ENCODE data around the gene FAM32A. TPM values are rescaled to one million over a fixed set of nuclear protein-coding genes. Genes with fewer than 3 reads are reported as not detected.
A peak's percentile ranks its signal among the peaks of the same experiment; 100 is the strongest.

FAM32A gene
- total and polyA plus RNA-seq, 2 experiments from 2014 or later, result 154 to 209 TPM

DNA sequence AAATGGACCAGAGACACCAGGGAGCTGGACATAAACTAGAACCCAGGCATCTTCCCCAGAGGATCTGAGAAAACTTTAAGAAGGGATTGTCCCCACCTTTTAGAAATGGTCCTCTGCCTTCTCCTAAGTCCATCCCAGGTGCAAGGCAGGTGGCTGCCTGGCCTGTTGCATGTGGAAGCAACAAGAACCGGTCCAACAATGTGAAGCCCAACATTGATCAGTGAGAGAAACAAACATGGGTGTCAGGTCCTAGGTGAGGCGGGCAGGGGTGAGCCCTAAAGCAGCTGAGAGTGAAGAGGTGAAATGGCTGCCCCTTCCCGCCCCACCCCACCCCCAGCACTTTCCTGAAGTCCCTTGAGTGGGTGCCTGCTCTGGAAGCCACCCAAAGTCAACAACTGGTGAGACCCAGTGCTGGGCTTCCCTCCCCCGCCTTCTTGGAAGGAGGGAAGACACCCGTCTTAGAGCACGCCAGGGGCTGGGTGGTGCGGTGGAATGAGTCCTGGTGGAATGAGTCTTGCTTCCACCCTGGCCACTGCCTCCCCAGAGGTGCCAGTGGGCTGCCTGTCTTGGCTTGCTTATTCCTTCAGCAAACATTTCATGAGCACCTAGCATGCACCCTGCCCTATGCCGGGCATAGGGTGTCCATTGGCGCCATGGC is 14.2 kb downstream of the FAM32A start:
- peaks cover 6% of the 10 kb centered on the region for H3K4me1 ChIP-seq (ENCODE audit: low read depth)
- no peaks in the 10 kb centered on the region for H3K27me3 ChIP-seq
- no peaks in the 10 kb centered on the region for H3K9me3 ChIP-seq (ENCODE audit: low read depth)
- no peak overlapping the region for H3K4me3 ChIP-seq
- TF ChIP-seq, protein P1, sequence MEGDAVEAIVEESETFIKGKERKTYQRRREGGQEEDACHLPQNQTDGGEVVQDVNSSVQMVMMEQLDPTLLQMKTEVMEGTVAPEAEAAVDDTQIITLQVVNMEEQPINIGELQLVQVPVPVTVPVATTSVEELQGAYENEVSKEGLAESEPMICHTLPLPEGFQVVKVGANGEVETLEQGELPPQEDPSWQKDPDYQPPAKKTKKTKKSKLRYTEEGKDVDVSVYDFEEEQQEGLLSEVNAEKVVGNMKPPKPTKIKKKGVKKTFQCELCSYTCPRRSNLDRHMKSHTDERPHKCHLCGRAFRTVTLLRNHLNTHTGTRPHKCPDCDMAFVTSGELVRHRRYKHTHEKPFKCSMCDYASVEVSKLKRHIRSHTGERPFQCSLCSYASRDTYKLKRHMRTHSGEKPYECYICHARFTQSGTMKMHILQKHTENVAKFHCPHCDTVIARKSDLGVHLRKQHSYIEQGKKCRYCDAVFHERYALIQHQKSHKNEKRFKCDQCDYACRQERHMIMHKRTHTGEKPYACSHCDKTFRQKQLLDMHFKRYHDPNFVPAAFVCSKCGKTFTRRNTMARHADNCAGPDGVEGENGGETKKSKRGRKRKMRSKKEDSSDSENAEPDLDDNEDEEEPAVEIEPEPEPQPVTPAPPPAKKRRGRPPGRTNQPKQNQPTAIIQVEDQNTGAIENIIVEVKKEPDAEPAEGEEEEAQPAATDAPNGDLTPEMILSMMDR (IDR thresholded peaks at IDR 0.05; ENCODE audit: low read depth, low read length), result no peak
- no peaks in the 10 kb centered on the region for H3K36me3 ChIP-seq
- no peak overlapping the region for H3K27ac ChIP-seq
- DNase-seq (ENCODE audit: low read depth in 1 of 2, low spot score in 1 of 2), result no peak

DNA sequence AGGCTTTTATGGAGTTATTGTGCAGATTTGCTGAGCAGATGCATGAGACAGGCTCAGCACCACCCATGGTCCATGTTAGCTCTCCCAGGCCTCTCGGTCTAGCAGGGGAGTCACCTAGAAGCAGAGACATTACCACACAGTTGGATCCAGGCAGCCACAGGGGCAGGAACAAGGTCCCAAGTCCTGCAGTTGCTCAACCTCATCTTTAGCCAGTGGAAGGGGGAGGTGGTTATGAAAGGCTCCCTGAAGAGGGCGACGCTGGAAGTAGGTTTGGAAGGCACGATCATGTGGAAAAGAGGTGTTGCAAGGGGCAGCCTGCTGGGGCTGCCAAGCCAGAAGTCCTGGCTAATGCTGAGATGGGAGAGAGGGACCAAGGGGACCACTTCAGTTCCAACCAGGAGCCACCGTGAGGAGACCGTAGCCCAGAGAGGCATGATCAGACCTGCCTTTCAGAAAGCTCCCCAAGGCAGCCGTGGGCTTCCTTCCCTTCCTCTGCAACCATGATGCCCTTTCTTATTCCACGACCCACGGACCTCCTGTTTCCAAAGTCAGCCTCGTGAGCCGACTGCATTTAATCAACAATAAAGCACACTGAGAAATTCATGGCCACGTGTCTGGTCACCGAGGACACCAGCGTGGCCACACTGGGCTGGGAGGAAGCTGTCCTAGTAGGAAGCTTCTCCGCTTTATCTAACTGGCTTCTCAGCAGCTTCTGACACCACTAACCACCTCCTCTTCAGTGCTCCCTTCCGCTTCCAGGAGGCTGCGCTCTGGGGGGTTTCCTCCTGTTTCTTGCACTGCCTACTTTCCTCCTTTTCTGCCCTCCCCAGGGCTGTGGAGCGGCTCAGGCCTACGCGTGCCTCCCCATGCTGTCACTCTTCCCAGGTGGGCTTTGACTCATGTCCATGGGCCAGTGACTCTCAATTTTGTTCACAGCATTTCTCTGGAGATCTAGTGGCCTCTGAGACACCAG is 15.1 kb downstream of the FAM32A start:
- peaks cover 6% of the 10 kb centered on the region for H3K4me1 ChIP-seq (ENCODE audit: low read depth)
- peak in 1 of 2 donors; percentile 80 for DNase-seq (ENCODE audit: low read depth in 1 of 2, low spot score in 1 of 2)
- H3K27ac ChIP-seq, result no peak overlapping the region
- H3K36me3 ChIP-seq, result no peaks in the 10 kb centered on the region
- H3K9me3 ChIP-seq (ENCODE audit: low read depth), result no peaks in the 10 kb centered on the region
- no peak overlapping the region for H3K4me3 ChIP-seq
- H3K27me3 ChIP-seq, result no peaks in the 10 kb centered on the region
- TF ChIP-seq, protein P1 (IDR thresholded peaks at IDR 0.05; ENCODE audit: low read depth, low read length), result peak; percentile 3

DNA sequence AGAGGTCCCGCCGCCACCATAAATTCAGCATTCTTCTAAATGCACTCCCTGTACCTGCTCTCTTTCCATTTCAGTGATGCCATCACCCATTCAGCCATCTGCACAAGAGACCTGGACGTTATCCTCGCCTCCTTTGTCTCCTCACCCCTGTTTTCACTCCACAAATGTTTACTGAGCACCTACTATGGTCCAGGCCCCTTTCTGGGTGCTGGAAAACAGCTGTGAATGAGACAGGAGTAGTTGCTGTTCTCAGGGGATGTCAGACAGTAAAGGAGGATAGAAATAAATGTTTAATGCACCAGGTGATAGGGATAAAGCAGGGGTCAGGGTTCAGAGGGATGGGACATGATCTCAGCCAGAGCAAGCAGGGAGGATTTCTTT is 15.8 kb downstream of the FAM32A start:
- no peak for DNase-seq (ENCODE audit: low read depth in 1 of 2, low spot score in 1 of 2)
- TF ChIP-seq, protein P1 (IDR thresholded peaks at IDR 0.05; ENCODE audit: low read depth, low read length), result no peak
- Histone ChIP-seq H3K36me3 (no peaks in the 10 kb centered on the region), H3K27ac (no peak overlapping the region), H3K4me1 (ENCODE audit: low read depth) (peaks cover 6% of the 10 kb centered on the region), H3K27me3 (no peaks in the 10 kb centered on the region), H3K4me3 (no peak overlapping the region), H3K9me3 (ENCODE audit: low read depth) (no peaks in the 10 kb centered on the region)

DNA sequence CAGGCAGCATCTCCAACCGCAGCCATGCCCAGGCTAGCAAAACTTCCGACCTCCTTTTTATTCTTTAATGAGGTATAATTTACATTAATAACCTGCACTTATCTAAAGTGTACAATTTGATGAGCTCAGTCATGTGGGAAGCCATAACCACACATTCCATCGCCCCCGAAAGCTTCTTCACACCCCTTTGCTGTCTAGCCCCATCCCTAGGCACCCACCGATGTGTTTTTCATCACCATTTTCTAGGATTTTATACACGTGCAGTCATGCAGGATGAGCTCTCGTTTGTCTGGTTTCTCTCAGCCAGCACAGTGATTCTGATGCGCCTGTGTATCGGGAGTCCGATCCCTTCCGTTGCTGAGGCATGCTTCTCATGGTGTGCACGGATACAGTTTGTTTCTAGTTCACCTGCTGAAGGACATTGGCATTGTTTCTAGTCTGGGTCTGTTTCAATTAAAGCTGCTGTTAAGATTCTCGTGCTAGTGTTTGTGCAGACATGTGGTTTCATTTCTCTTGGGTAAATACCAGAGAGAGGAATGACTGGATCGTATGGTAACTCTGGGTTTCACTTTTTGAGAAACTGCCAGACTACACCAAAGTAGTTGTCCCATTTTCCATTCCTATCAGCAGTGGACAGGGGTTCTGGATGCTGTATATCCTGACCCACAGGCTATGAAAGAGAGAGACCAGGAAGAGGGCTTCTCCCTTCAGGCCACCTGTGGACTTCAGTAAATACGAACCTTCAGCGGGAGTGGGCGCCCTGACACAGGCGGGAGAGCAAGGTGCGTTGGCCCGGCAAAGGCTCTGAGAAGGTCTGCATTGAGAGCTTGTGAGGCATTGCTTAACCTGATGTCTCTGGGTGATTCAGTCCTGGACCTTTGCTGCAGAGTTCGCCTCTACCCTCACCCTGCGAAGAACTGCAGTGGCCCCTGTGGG is 17.4 kb downstream of the FAM32A start:
- H3K4me3 ChIP-seq, result no peak overlapping the region
- DNase-seq (ENCODE audit: low read depth in 1 of 2, low spot score in 1 of 2), result no peak
- no peaks in the 10 kb centered on the region for H3K36me3 ChIP-seq
- TF ChIP-seq, protein P1 (IDR thresholded peaks at IDR 0.05; ENCODE audit: low read depth, low read length), result no peak
- no peaks in the 10 kb centered on the region for H3K9me3 ChIP-seq (ENCODE audit: low read depth)
- no peaks in the 10 kb centered on the region for H3K27me3 ChIP-seq
- no peak overlapping the region for H3K27ac ChIP-seq
- no peaks in the 10 kb centered on the region for H3K4me1 ChIP-seq (ENCODE audit: low read depth)
